A673 (cell line): Measurements from ENCODE around the gene BTBD8.

Experiments used
- EZH2 ChIP-seq: fragments of 200-600 bp; sonication (generic); IDR thresholded peaks from 2 replicates; pipeline ENCODE4 v1.6.1; 2017; ENCODE audit warnings: borderline replicate concordance, low read depth, mild to moderate bottlenecking, mixed read lengths, antibody characterized with exemption, low read length; ENCODE audit not compliant: poor library complexity, severe bottlenecking
- TF ChIP-seq, protein P1 (sequence below): fragments of 300-800, 200-600 bp; sonication (generic); conservative IDR thresholded peaks from 2 replicates; pipeline ENCODE4 v1.5.1; 2017; ENCODE audit warnings: low read depth, mild to moderate bottlenecking, antibody characterized with exemption, low read length, moderate library complexity, mixed read lengths

DNA sequence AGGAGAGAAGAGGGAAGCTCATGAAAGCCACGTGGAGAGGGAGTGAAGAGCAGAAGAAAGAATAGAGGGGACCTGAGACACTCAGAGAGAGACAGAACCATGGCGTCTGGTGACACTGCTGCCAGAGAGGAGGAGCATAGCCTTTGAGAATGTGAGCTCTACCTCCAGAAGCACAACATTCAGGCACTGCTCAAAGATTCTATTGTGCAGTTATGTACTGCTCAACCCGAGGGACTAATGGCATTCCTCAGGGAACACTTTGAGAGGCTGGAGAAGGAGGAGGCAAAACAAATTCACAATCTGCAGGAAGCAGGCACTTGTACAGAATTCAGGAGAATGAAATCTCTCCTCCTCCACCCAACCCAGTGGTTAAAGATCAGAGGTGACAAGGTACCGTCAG, 45.1 kb downstream of the BTBD8 start:
- TF ChIP-seq, protein P1, sequence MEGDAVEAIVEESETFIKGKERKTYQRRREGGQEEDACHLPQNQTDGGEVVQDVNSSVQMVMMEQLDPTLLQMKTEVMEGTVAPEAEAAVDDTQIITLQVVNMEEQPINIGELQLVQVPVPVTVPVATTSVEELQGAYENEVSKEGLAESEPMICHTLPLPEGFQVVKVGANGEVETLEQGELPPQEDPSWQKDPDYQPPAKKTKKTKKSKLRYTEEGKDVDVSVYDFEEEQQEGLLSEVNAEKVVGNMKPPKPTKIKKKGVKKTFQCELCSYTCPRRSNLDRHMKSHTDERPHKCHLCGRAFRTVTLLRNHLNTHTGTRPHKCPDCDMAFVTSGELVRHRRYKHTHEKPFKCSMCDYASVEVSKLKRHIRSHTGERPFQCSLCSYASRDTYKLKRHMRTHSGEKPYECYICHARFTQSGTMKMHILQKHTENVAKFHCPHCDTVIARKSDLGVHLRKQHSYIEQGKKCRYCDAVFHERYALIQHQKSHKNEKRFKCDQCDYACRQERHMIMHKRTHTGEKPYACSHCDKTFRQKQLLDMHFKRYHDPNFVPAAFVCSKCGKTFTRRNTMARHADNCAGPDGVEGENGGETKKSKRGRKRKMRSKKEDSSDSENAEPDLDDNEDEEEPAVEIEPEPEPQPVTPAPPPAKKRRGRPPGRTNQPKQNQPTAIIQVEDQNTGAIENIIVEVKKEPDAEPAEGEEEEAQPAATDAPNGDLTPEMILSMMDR = no peak
- TF ChIP-seq EZH2 = no peak
